ENCODE results near the gene MARVELD3.

GRCh38 chr16:71610447-71610846, 15.5 kb upstream of the MARVELD3 start:
- TF ChIP-seq CTCF (IDR thresholded peaks at IDR 0.05 in 4 of 5, conservative IDR thresholded peaks at IDR 0.05 in 1 of 5) (no peak), POLR2A (IDR thresholded peaks at IDR 0.05) (no peak)

All from gastrocnemius medialis (tissue), 4 donors.